Activated CD8-positive, alpha-beta memory T cell treated with anti-CD3 and anti-CD28 coated beads for 48 hours (primary cell): Measurements from ENCODE around the gene MATN3.
"Not testable (repeated sequence)": the region's sequence is repeated elsewhere in the genome, so short reads cannot be mapped to it uniquely, and the experiment has no call there.

Experiments used
- DNase-seq, 3 experiments: peaks; one replicate each; pipeline ENCODE4 v3.0.0-alpha.2; 2020; ENCODE audit warnings: low read depth in 2 of 3, low spot score in 2 of 3

MATN3 gene, protein sequence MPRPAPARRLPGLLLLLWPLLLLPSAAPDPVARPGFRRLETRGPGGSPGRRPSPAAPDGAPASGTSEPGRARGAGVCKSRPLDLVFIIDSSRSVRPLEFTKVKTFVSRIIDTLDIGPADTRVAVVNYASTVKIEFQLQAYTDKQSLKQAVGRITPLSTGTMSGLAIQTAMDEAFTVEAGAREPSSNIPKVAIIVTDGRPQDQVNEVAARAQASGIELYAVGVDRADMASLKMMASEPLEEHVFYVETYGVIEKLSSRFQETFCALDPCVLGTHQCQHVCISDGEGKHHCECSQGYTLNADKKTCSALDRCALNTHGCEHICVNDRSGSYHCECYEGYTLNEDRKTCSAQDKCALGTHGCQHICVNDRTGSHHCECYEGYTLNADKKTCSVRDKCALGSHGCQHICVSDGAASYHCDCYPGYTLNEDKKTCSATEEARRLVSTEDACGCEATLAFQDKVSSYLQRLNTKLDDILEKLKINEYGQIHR

DNA sequence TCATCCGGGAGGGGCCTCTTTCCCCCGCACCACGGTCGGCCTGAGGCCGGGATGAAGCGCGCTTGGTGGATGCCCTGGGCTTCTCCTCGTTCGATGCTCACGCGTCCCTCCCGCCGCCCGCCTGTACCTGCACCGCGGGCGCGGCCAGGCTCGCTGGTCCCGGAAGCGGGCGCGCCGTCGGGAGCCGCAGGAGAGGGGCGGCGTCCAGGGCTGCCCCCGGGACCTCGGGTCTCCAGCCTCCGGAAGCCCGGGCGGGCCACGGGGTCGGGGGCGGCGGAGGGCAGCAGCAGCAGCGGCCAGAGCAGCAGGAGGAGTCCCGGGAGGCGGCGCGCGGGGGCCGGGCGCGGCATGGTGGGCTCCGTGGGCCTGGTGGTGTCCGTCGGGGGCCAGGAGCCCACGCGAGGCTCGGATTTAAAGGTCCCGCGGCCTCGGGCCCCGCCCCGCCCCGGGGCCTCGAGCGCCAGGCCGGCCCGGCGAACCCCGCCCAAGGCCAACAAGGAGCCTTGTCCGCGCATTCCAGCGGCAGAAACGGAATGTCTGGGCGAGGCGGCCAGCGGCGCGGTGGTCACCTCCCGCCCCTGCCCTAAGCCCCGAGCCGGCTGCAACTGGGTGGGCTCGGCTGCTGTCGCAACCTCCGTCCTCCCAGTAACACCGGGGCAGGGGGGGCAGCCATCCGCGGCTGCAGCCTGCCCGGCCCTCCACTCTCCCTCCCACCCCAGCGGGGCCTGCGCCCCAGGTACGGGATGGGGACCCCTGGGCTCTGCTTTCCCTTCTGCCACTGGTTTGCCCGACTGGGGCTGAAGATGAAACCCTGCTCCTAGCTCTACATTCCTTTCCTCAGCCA is at the start of gene MATN3:
TSS of gene MATN3 (minus strand) at position 387 of the 844 bp plus-strand sequence. CDS start at position 350, 37 bp downstream.
- DNase-seq = no peak

DNA sequence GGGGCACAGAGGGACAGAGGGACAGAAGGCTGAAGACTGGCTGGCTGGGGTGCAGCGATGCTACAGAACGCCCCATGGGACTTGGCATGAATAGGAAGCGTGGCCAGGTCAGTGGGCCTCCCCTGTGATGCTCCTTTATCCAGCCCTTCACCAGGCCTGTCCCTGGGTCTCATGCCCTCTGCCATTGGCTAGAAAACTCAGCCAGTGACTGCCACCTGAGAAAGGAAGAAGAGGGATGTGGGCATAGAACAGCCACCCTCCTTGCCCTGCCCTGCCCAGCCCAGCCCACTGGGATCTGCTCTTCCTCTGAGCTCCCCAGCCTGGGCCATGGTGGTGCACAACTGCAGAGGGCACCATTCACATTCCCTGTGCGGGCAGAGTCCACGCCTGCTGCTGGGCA is 49.5 kb upstream of the MATN3 start:
- no peak for DNase-seq

DNA sequence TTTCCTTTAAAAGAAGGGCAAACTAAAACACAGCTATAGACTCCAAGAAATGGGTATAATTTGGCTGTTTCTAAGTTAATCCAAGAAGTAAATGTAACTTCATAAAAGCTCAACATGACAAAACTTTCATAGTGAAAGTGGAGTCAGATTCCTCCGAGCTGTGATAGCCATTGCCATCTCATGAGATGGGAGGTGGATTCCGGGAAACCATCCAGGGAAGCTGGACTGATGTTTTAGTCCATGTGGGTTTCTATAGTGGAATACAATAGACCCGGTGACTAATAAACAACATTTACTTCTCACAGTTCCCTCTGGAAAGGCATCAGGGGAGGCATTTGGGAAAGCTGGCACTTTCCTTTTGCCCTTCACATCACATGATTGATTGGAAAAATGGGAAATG is 49.0 kb upstream of the MATN3 start:
- DNase-seq = no peak

DNA sequence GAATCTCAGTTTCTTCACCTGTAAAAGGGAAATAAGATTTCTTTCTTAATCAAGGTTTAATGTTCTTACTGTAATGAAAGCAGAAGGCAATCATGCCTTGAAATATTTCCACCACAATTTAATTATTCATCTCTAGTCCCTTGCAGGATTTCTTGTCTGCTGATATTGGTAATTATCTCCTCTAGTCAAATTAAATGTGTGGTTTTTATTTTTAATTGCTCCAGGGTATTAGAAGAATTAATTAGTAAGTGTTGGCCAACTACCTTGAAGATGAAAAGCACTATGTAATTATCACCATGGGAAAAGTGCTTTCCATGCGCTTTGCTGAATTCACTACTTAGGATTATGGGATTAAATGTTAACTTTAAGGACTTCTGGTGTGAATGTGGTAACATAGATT is 47.6 kb upstream of the MATN3 start:
- DNase-seq = no peak

DNA sequence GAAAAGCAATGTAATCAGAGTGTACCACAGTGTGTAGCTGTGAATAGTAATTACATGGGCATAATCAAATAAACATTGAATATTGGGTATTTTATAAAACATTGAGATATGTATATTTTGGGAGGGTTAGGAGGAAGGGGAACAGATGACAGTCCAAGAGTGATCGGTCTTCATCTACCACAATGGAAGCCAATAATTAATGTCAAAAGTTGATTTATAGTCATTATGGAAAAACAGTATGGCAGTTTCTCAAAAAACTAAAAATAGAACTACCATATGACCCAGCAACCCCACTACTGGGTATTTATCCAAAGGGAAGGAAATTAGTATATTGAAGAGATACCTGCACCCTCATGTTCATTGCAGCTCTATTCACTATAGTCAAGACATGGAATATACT is 44.8 kb upstream of the MATN3 start:
- no peak for DNase-seq

DNA sequence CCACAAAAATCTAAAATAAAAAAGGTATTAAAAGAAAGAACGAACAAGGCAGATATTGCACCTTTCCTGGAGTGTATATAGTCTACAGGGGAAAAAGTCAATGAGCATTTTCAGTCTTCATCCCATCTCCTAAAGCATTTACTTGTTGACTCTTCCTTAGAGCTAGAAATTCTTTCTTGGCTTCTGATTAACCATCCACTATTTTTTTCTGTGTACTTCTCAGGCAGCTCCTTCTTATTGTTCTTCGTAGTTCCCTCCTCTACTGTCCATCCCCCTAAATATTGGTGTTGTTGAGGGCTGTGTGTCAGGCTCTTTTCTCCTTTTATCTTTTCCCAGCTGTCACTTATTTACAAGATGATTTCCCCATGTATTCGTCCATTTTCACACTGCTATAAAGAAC is 42.5 kb upstream of the MATN3 start:
- no peak for DNase-seq

- DNase-seq = no peak
Observed at GRCh38 chr2:20054119-20054518, 41.7 kb upstream of the MATN3 start.

DNA sequence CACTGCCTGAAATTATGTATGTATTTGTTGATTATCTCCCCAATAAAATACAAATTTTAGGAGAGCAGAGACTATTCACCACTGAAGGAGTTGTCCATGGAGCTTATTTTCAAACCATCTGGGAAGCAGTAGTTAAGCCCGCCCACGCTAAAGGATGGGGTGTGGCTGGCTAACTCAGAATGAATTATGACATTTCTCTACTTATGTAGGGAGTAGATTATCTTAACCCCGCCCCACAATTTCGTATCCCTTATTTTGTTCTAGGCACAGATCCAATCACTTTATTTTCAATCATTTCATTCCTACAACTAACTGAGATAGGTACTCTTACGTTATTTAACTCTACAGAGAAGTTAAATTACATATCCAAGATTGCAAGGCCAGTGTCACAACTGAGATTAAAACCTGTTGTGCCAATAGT is 40.4 kb upstream of the MATN3 start:
- DNase-seq = no peak

- DNase-seq = no peak
Observed at GRCh38 chr2:20052229-20052851, 39.9 kb upstream of the MATN3 start.

DNA sequence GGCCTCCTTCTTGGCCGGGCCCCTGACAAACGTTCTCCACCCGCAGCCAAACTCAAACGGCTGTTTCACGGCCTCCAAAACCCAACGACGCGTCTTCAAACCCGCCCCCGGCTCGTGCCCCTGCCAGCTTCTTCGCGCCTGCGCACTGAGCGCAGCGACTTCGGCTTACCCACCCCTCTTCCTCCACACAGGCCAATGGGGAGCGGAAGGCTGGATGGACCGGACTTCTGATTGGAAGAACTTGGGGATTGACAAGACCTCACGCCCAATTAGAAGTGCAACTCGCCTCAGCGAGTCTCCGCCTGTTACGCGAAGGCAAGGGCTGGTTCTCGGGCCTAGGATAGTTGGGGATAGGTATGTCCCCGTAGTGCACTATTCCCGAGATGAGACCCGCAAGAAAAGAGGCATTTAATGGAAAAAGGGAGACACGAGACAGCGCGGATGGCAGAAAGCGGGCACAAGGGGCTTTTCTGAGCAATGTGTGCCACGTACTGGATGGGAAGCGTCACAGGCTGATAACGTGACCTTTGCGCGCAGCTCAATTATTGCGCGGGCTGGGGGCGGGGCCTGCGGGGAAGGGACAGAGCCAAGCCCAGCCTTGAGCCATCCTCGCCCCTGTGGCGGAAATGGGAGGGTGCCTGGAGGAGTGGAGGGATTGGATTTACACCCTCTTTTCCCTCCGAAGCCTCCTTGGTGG is 39.2 kb upstream of the MATN3 start, which contains the start of gene LAPTM4A:
TSS of gene LAPTM4A (minus strand) at position 97 of the 697 bp plus-strand sequence. CDS start 108 bp downstream, outside the sequence.
- DNase-seq = peak; percentile 87 to 91 (median 90)

DNA sequence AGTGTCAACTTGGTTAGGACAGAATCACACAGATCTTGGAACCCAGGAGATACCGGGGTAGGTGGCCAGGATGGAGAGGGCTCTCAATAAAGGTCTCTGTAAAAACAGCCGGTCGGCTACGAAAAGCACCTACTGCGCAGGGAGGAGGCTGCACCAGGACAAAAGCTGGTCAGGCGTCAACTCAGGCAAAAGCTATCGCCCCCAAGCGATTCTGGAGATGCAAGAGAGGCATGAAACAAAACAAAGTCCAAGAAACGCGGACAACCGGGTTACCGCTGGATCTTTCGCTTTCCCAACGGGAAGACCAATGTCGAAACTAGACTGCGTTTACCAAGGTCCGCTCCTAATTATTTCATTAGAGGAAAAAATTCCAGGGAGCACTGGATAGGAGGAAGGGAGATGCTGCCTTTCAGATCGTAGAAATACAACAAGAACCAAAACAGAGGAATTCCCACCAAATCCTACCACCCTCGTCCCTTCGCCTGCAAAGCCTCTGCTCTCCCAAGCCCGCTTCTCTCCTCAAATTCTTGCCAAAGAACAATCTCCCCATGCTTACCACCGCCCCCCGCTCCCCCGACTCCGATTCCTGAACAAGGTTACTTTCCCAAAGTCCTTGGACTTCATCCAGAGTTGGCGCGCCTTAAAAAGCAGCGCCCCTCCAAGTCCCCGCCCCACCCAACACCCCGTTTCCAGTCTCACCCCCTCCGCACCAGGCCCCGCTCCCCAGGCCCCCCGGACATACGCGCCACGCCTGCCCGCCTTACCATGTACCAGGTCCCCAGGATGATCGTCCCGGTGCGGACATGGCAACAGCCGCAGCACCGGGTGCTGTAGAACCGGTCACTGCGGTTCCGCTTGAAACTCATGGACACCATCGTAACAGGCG is 38.4 kb upstream of the MATN3 start:
- DNase-seq = no peak

- DNase-seq = no peak
Observed at GRCh38 chr2:20050104-20050645, 37.7 kb upstream of the MATN3 start.

GRCh38 chr2:20049637-20050036 is 37.2 kb upstream of the MATN3 start:
- no peak for DNase-seq

DNA sequence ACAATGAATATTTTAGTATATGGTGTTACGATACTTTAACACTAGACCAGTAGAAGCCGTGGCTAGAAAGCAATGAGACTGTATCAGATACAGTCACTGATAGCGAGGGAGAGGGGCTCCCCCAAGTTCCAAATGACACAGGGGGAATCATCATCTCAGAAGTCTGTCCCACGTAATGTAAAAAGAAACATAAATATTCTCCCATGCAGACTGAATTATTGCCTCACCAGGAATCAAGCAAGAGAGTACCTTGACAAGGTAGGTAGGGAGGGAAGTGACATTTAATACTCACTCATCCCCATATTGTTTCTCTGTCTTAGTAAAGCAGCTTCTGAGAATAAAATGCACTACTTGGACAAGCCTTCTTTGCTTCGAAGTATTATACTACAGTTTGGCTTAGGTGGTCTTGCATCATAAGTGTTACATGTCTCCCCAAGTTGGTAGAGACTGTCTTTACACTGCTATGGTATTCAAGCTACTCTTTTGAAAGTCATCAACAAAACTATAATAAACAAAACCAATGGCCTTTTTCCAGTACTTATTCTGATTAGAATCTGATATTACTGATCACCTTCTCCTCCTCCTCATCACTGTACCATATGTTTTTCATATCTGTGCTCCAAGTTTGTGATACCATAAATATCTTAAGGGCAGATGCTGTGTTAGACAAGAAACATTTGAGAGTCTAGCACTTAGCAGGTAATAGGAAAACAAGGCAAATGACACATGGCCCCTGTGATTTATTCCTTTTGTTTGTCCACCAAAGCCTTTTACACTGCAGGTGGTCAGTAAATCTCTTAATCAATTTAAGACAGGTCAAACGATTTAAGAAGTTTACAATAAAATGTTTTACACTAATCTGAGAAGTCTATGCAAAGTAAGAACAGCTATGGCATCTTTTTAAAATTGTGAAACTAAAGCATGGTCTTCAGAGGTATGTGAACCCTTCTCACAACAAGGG is 36.3 kb upstream of the MATN3 start:
- no peak for DNase-seq

DNA sequence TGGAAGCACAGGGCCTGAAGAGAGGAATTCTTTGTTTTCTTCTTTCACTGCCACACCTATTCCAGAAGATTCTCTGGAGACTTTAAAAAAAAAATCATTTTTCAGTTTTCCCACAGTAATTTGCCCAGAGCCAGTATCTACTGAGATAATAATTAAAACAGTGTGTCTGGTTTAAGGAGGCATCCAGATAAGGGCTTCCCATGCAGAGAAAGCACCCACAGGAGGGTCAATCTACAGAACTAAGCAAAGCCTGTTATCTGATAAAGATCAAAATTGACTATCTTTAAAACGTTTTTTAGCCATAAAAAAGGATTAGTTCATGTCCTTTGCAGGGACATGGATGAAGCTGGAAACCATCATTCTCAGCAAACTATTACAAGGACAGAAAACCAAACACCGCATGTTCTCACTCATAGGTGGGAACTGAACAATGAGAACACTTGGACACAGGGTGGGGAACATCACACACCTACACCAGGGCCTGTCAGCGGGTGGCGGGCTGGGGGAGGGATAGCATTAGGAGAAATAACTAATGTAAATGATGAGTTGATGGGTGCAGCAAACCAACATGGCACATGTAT is 33.3 kb upstream of the MATN3 start:
- DNase-seq = not testable (repeated sequence)

DNA sequence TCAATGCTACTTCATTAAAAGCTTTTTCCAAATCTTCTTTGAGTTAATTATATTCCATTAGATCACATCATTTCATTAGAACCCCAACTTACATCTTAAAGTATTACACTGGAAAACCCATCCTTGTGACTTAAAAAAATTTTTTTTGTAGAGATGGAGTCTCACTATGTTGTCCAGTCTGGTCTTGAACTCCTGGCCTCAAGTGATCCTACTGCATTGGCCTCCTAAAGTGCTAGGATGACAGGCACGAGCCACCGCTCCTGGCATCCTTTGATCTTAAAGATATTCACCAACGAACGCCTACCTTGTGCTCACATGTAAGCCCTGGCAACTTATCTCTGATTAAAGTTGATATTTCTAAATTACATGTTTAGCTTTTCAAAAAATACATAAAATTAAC is 32.3 kb upstream of the MATN3 start:
- no peak for DNase-seq

DNA sequence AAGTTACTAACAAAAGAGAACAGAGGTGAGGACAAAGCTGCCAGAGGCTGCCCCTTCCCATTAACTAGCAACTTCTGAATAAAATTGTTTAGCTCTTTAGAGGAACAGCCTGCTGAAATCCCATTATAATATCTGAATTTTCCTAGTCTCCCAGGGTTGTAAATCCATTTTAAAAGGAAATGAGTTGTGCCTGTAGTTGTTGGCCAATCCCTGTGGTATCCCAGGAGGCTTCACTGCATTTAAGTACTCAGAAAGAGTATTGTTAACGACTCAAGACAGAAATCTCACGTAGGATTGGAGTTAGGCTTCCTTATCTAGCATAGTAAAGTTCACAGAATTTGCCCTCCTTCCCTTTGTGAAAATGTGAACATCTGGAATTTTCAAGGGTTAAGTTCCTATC is 30.1 kb upstream of the MATN3 start:
- no peak for DNase-seq
